Mucosa of rectum (tissue), 2 donors: ENCODE measurements around the gene C17orf78.
"Not testable (repeated sequence)": the region's sequence is repeated elsewhere in the genome, so short reads cannot be mapped to it uniquely, and the experiment has no call there.

Experiments
- H3K27ac ChIP-seq, 2 donors: one replicate each; pipeline ENCODE4 v1.7.0; 2013; ENCODE audit warnings: inconsistent platforms in 2 of 2, low read depth in 2 of 2, low read length in 2 of 2
- H3K27me3 ChIP-seq, 2 donors: one replicate each; pipeline ENCODE4 v1.7.0; 2013; ENCODE audit warnings: low read length in 2 of 2; ENCODE audit not compliant: control insufficient read depth in 2 of 2, insufficient read depth in 2 of 2
- H3K36me3 ChIP-seq, 2 donors: one replicate each; pipeline ENCODE4 v1.7.0; 2013; ENCODE audit warnings: low read length in 2 of 2; ENCODE audit not compliant: control insufficient read depth in 2 of 2, insufficient read depth in 2 of 2
- H3K4me1 ChIP-seq, 2 donors: one replicate each; pipeline ENCODE4 v1.7.0; 2013; ENCODE audit warnings: low read length in 2 of 2, mild to moderate bottlenecking in 1 of 2; ENCODE audit not compliant: control insufficient read depth in 2 of 2, insufficient read depth in 2 of 2
- H3K4me3 ChIP-seq, 2 donors: one replicate each; pipeline ENCODE4 v1.7.0; 2013; ENCODE audit warnings: low read length in 2 of 2
- H3K9ac ChIP-seq, 2 donors: one replicate each; pipeline ENCODE4 v1.7.0; 2013; ENCODE audit warnings: low read length in 2 of 2, low read depth in 1 of 2, mild to moderate bottlenecking in 1 of 2
- H3K9me3 ChIP-seq, 2 donors: one replicate each; pipeline ENCODE4 v1.7.0; 2013; ENCODE audit warnings: low read length in 2 of 2; ENCODE audit not compliant: control insufficient read depth in 2 of 2
- donor health status: healthy.
- donor health status: Normal muscosa, but diverticular disease.

Gene C17orf78

GRCh38 chr17:37429039-37429438, 53.3 kb downstream of the C17orf78 start:
- Histone ChIP-seq H3K4me1 (no peaks in the 10 kb centered on the region), H3K9me3 (no peaks in the 10 kb centered on the region), H3K9ac (no peak overlapping the region), H3K36me3 (peaks cover 19 to 33% of the 10 kb centered on the region in 2 donors), H3K27ac (no peak overlapping the region), H3K4me3 (no peak overlapping the region), H3K27me3 (no peaks in the 10 kb centered on the region)

GRCh38 chr17:37429453-37429852, 53.7 kb downstream of the C17orf78 start:
- Histone ChIP-seq H3K9me3 (no peaks in the 10 kb centered on the region), H3K4me1 (no peaks in the 10 kb centered on the region), H3K36me3 (peaks cover 19 to 34% of the 10 kb centered on the region in 2 donors), H3K27ac (no peak overlapping the region), H3K27me3 (no peaks in the 10 kb centered on the region), H3K9ac (no peak overlapping the region), H3K4me3 (no peak overlapping the region)

GRCh38 chr17:37430051-37430627, 54.4 kb downstream of the C17orf78 start:
- Histone ChIP-seq H3K27ac (no peak overlapping the region), H3K9me3 (no peaks in the 10 kb centered on the region), H3K27me3 (no peaks in the 10 kb centered on the region), H3K4me1 (no peaks in the 10 kb centered on the region), H3K9ac (no peak overlapping the region), H3K36me3 (peaks cover 19 to 28% of the 10 kb centered on the region in 2 donors), H3K4me3 (no peak overlapping the region)

- H3K27ac ChIP-seq: no peak overlapping the region
- H3K9ac ChIP-seq: no peak overlapping the region
- no peaks in the 10 kb centered on the region for H3K9me3 ChIP-seq
- no peaks in the 10 kb centered on the region for H3K27me3 ChIP-seq
- no peak overlapping the region for H3K4me3 ChIP-seq
- H3K36me3 ChIP-seq: peaks cover 7 to 12% of the 10 kb centered on the region in 2 donors
- no peaks in the 10 kb centered on the region for H3K4me1 ChIP-seq
Observed at GRCh38 chr17:37432671-37433070, 56.9 kb downstream of the C17orf78 start.

- peaks cover 24 to 40% of the 10 kb centered on the region in 2 donors for H3K36me3 ChIP-seq
- H3K4me1 ChIP-seq: no peaks in the 10 kb centered on the region
- no peak overlapping the region for H3K27ac ChIP-seq
- H3K27me3 ChIP-seq: no peaks in the 10 kb centered on the region
- H3K9ac ChIP-seq: no peak overlapping the region
- no peak overlapping the region for H3K4me3 ChIP-seq
- no peaks in the 10 kb centered on the region for H3K9me3 ChIP-seq
Observed at GRCh38 chr17:37438141-37438540, 62.4 kb downstream of the C17orf78 start.

GRCh38 chr17:37440424-37440823, 64.6 kb downstream of the C17orf78 start:
- Histone ChIP-seq H3K9ac (no peak overlapping the region), H3K4me3 (no peak overlapping the region), H3K4me1 (no peaks in the 10 kb centered on the region), H3K9me3 (no peaks in the 10 kb centered on the region), H3K27ac (no peak overlapping the region), H3K36me3 (peaks cover 29 to 50% of the 10 kb centered on the region in 2 donors), H3K27me3 (no peaks in the 10 kb centered on the region)

GRCh38 chr17:37441369-37442014, 65.7 kb downstream of the C17orf78 start:
- not testable (repeated sequence) for H3K27ac ChIP-seq, H3K4me3 ChIP-seq, H3K4me1 ChIP-seq, H3K9me3 ChIP-seq, H3K27me3 ChIP-seq, H3K9ac ChIP-seq
- peaks cover 29 to 53% of the 10 kb centered on the region in 2 donors for H3K36me3 ChIP-seq
